GM21447 (cell line): ENCODE measurements around the gene TNKS2.
"Not testable (repeated sequence)": the region's sequence is repeated elsewhere in the genome, so short reads cannot be mapped to it uniquely, and the experiment has no call there.

ENCODE experiments used
- ATAC-seq: cut with Tn5 transposase; IDR thresholded peaks from one replicate; pipeline ENCODE4 v1.9.1; 2021; ENCODE audit not compliant: unreplicated experiment

The TNKS2 gene

DNA sequence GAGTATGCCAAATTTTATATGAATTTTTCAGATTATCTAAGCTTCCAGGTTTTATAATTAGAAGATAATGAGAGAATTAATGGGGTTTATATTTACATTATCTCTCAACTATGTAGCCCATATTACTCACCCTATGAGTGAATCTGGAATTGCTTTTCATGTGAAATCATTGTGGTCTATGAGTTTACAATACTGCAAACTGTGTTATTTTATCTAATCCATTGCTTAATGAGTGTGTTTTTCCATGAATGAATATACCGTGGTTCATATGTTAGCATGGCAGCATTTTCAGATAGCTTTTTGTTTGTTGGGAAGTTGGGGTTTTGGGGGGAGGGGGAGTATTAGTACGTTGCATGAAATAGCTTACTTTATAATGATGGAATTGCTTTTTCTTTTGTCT is 66.5 kb downstream of the TNKS2 start:
- no peak for ATAC-seq

DNA sequence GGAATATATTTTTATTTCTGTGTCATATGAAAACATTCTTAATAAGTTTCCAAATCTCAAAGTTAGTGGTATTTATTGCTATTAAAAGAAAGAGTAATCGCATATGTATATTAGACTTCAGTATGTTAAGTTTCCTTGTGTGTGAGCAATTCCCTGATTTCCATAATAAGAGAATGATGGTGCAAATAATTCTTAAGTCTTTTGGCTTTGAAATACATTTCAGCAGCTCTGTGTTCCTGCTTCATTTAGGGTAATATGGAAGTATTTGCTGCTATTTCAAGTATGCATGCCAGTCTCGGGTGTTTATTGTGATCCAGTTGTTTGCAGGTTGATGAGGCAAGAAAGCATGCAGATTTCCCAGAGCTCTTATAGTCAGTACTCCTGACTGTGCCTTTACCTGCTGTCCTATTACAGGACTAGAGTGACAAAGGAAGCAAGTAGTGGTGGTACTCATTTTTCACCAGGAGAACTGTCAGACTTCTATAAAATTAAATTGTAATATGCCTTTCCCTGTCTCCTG is 67.4 kb downstream of the TNKS2 start:
- no peak for ATAC-seq

DNA sequence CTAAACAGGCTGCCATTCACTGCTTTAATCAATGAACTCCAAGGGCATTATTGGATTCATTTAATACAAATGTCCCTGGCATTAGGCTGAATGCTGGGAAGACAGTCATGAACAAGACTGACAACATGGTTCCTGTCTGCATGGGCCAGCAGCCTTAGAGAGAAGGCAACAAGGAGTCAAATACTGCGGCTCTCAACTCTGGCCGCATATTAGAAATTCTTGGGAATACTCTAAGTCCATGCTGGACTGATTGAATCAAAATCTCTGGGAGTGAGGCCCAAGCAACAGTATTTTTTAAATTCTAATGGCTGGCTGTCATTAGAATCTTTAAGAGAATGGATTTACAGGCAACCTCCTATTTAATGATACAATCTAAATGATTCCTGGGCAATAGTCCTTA is 76.9 kb downstream of the TNKS2 start:
- no peak for ATAC-seq

DNA sequence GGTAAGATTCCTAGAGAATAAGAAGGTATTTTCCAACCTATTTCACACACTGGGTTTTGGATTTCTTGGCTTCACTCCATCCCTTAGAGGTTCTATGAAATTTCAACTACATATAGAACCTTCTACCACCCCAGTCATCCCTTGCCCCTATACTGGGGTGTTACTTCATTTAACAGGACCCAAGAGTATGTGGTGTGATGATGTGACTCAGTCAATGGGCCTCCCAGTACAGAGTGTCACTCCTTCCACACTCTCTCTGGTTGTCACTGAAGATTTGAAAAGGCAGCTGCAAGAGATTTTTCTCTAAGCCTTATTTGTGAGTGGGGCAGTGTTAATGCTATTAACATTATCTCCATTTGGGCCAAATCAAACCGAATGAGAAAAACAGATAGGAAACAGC is 77.6 kb downstream of the TNKS2 start:
- ATAC-seq = no peak

DNA sequence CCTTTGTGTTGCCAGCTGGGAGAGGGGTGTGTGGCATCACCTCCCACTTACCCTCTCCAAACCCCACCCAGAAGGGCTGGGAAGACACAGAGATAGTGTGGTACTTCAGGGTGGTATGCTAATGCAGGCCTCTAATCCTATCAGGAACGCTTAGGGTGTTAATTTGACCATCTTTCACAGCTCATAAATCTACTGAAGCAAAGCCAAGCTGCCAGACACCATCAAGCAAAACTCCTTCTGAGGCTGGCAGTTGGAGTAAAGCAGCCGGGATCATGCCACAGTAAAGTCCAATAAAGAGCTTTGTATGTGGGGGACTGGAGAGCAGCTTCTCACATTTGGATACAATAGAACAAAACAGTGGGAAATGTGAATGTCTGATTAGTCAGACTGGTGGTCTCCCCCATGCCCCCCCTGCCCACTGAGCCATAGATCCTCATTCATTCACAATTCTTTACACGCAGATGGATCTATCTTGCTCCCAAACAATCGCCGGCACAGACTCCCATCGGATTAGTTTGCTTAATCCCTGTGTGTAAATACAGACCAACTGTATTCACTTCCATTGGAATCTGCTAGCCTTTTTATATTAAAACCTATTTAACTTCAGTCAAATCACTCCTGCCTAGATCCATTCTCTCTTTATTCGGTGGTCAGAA is 81.4 kb downstream of the TNKS2 start:
- ATAC-seq = no peak

DNA sequence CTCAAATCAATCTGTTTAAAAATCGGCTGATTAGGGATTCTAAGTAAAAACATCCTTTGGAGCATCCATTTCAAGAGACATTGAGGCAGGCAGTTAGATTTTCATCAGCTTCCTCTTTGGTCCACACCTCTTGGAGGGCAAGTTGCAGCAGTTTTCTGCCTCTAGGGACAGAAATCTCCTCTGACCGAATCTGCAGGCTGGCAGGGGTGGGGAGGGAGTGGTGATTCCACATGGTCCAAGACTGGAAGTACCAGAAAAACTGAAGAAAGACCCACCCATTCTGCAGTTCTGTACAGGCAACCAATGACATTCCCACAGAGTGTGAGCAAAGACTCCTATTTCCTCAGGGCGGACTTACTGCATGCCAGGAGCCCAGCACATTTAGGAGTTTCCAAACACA is 82.1 kb downstream of the TNKS2 start:
- ATAC-seq = no peak

DNA sequence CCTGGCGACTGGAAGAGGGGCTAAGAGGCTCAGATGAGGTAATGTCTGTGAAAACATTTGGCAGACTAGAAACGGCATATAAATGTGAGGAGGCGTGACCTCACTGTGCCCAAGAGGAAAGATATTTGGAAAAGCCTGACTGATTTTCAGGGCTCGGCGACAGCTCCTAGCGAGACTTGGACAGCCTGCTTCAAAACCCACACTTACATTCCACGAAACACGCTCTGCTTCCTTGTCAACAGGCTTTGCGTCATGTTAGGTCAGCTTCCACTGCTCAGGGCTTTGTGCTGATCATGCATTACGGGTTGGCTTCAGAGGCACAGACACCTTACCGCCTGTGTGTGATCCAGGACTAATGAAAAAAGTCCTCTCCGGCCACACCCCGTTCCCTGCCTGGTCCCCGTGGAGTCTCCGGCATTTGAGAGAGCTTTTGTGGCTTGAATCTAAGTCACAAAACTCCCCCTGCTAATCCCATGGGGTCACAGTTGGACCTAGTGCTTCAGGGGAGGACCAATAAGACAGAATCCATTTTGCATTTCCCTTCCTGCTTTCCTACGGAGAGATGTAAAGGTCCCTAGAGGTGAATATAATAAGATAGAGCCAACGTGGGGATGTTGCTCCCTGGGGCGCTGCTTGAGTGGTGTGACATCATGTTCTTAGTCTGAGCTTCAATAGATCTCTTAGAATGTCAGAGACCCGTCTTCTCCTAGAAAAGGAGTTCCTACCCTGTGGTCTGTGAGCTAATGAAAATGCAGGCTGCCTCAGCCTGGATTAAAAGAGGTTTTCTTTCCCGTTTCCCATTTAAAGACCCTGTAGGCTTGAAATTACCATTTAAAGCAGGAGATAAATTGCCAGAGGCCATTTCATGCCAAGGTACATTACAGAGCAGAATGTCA is 85.6 kb downstream of the TNKS2 start:
- ATAC-seq = no peak

DNA sequence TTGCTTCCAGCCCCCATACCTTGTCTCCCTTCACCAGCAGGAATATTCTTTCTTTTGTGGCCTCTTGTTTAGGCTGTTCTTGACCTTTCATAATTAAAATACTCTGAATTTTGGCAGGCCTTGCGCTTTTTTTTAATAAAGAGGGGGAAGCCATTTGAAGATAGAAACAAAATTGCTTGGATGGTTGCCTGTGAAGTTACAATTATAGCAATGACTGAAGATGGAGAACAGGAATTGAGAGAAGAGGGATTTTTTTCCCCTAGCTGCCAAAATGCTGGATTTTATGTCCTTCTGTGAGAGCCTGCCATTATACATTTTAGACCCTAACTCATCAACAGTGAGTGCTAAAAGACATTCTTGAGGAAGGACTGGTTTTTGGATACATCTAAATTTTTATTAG is 86.3 kb downstream of the TNKS2 start:
- ATAC-seq = no peak

DNA sequence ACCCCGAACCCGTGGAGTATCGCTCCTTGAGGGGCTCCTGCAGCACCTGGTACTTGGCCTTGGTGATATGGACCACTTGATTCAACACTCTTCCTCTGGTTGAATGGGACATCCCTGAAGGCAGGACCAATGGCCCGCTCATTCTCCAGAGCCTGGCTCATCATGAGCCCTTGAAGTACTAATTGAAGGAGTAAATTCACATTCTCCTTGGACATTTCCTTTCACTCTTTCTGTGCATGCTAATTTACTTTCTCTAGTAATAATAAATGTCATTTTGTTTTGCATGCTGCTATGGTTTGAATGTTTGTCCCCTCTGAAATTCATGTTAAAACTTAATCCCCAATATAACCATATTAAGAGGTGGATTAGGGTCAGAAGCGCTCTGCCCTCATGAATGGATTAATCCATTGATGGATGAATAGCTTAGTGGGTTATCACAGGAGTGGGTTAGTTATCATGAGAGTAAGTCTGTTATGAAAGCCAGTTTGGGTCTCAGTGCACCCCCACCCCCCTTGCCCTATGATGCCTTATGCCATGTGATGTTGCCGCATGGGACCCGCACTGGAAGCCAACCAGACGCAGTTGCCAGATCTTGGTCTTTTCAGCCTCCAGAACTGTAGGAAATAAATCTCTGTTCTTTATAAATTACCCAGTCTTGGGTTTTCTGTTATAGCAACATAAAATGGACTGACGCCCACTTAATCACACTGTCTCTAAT is 87.3 kb downstream of the TNKS2 start:
- ATAC-seq = no peak

DNA sequence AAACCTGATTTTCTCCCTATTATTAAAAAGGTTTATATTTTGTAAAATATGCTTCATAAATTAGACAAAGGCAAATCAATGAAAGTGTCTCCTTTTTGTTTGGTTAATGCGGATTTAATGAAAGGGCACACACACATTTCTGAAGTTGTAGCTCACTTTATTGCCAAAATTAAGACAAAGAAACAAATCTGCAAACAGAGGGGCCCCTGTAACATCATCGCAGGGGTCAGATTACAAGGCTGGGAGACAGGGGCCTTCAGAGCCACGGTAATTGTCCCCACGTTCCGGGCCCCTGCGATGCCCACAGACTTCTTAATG is 88.7 kb downstream of the TNKS2 start:
- no peak for ATAC-seq

DNA sequence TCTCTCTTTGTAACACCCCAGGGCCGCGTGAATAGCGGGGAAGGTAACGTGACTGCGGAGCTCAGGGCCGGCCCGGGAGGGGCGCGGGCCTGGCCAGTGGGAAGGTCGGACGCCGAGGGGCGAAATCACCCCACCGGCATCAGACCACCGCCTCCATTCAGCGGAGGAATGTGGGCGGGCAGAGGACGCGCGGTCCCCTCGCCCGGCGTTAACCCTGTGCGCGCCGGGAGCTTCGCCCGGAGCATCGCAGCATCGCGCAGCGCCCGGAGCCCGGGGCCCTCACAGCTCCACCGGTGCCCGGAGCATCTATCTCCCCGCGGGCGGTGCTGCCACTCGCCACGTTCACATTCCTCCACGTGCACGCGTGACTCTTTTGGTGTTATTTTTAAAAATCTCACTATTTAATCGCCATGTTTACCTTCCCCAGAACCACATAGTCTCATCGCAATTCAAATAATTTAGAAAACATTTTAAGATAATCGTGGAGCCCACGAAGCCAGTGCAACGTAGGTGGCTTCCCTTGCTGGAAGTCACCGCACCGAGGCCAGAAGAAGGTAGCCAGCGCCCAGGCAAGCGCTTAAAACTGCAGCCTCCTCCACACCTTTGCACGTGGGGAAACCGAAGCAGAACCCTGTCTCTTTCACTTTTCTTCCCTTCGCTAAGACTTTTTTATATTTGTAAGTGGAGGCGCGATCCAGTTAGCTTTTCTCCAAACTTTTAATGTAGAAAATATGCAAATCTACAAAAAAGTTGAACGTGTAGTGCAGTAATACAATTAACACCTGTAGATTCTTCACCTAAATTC is 89.2 kb downstream of the TNKS2 start:
- no peak for ATAC-seq

DNA sequence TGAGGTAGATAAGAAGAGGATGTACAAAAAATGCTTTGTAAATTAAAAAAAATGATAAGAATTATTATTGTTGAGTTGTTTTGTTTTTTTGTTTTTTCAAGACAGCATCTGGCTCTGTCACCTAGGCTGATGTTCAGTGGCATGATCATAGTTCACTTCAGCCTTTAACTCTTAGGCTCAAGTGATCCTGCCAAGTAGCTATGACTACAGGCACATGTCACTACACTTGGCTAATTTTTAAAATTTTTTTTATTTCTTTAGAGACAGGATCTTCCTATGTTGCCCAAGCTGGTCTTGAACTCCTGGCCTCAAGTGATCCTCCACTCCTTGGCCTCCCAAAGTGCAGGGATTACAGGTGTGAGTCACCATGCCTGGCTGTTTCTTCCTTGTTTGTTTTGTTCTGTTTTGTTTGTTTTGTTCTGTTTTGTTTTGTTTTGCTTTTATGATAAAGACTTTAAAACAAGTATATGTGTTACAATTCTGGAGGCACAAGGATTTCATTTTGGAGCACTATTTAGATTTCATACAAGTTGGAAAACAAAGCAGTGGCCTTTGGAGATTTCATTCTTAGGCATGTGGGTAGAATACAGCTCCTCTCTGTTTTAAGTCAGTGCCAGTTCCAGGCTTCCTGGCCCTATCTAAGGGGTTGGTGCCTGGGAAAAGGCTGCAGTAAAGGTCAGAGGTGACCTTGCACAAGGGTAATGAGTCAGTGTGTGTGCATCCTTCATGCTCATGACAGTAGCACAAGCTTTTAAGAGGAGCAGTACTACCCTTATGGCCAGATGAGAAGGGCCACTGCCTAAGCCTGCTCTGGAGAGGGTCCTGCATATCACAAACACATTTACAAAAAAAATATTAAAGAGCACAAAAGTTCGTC is 93.1 kb downstream of the TNKS2 start:
- ATAC-seq = no peak

DNA sequence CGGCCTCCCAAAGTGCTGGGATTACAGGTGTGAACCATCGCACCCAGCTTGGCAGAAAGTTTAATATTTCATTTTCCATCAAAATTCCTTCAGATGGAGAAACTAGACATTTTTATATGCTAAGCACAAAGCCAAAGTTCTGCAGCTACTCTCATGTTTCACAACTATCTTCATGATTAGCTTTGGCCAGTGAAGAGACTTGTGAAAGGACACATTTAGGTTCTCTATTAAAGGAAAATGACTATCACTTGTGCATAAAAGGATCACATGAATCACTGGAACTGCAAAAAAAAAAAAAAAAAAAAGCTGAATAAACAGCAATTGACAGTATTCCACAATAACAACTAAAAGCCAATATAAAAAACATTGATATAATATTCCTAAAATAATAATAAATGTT is 94.8 kb downstream of the TNKS2 start:
- ATAC-seq = no peak

DNA sequence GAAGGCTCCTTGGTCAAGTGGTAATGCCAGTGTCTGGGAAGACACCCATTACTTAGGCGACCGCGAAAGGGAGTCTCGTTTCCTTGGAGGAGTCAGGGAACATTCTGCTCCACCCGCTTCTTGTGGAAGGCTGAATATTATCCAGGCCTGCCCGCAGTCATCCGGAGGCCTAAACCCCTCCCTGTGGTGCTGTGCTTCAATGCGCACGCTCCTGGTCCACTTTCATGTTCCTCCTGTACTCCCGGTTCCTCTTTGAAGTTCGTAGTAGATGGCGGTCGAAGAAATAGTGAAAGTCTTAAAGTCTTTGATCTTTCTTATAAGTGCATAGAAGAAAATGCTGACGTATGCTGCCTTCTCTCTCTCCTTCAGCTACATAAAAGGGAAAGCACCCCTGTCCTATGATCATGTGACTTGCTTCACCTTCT is 96.0 kb downstream of the TNKS2 start:
- ATAC-seq = not testable (repeated sequence)

DNA sequence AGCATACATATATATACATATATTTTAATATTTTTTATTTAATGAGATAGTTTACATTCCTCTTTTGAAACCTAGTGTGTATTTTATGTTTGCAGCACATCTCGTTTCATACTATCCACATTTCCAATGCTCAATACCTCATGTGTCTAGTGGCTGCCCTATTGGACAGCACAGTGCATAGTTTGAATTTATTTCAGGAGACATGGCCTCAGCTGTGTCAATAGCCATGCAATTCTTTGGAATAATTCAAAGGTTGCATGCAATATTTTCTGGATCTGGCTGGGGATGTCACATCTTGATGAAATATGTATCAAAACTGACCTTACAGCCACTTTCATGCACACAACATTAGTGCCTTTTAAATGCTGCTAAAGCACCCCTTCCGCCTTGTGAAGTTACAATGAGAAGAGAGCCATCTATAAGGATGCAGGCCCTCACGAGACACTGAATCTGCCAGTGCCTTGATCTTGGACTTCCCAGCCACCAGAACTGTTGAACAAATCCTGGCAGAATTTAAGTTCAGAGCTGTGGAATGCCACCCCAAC is 98.1 kb downstream of the TNKS2 start:
- ATAC-seq = no peak

DNA sequence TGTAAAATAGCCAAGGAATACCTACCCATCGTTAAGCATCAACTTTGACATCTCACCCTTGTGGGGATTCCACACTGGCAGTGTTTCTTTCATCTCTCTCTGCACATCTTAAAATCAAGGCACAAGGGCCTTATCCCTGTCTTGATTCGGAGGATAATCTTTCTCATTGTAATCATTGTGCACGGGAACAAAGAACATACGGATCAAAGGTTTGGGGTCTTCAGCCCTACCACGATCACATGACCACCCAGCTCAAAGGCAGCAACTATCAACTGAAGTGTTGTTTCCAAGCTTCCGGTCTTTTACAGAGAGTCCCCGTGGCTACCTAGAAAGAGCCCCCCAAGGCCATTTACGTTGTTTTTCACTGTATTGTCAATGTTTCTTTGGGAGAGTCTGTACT is 99.2 kb downstream of the TNKS2 start:
- no peak for ATAC-seq

DNA sequence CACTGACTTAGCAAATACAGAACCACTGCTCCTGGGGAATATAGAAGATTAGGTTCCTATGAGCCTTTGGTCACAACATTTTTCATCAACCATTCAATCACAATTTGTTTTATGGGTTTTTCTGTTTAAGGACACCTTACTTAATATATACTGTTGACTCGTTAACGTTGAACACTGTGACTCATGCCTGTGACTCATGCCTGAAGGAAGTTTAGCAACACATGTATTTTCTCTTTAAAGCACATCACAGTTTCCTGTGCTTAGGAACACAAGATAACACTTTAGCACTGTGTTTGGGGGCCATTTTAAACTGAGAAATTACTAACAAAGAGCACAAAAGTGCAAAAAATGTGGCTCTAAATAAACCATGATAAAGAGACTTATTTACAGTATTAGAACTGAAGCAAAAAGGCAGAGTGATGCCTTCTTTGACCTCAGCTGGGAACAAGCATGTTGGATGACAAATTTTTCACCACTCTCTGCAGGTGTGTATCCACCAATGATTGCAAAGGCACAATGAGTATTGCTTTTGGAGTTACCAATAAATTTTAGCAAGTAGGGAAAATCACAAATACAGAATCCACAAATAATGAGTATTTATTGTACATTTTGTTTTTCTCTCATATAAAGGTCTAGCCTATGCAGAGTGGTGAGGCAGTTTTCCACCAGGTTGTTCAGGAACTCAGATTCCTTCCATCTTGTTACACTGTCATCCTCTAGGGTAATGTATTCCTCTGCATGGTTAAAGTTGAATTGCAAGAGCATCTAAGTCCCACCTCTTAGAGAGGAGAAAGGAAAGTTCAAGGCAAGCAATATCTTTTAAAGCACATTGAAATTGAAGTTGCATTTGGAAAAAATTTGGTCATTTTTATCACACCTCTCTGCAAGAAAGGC is 103.8 kb downstream of the TNKS2 start:
- no peak for ATAC-seq

DNA sequence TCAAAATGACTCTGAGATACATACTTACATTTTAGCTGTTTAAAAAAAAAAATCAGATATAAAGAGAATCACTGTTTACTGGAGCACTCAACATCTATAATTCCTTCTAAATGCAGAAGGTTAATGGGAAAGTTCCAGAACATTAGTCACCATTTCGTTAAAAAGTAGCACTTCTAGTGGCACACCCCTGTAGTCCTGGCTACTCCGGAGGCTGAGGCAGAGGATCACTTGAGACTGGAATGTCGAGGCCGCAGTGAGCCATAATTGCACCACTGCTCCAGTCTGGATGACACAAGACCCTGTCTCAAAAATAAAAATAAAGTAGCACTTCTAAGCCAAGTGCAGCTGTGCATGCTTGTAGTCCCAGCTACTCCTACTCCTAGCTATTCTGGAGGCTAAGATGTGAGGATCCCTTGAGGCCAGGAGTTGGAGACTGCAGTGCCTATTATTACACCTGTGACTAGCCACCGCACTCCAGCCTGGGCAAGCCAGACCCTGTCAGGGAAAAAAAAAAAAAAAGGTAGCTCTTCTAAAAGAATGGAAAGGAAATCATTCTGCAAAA is 108.9 kb downstream of the TNKS2 start:
- no peak for ATAC-seq
